Esophagus squamous epithelium (tissue), 5 donors: ENCODE data around the gene EGR1. TPM values are rescaled to one million over a fixed set of nuclear protein-coding genes. Genes with fewer than 3 reads are reported as not detected.

ENCODE experiments used
- DNase-seq: peaks from one replicate; lab custom pipeline; 2025; lab: John Stamatoyannopoulos, UW
- H3K27ac ChIP-seq, 4 donors: fragments of 200-600 bp; sonication (generic); one replicate each; pipeline ENCODE4 v1.5.1; 2016 to 2019; ENCODE audit warnings: mild to moderate bottlenecking in 1 of 4
- H3K27me3 ChIP-seq, 4 donors: fragments of 200-600 bp; sonication (generic); 1 replicate in 3 of 4; 2 replicates in 1 of 4; pipeline versions ENCODE4 v1.5.1 to v1.6.0; 2017 to 2021; ENCODE audit warnings: antibody characterized with exemption in 1 of 4
- H3K36me3 ChIP-seq, 3 donors: fragments of 200-600 bp; sonication (generic); one replicate each; pipeline ENCODE4 v1.5.1; 2016 to 2019
- H3K4me1 ChIP-seq, 3 donors: fragments of 200-600 bp; sonication (generic); one replicate each; pipeline ENCODE4 v1.5.1; 2017 to 2019
- H3K4me3 ChIP-seq, 4 donors: fragments of 200-600 bp; sonication (generic); 1 replicate in 3 of 4; 2 replicates in 1 of 4; pipeline ENCODE4 v1.5.1; 2016 to 2019; ENCODE audit warnings: mild to moderate bottlenecking in 2 of 4, moderate library complexity in 1 of 4
- H3K9me3 ChIP-seq, 3 donors: fragments of 200-600 bp; sonication (generic); one replicate each; pipeline ENCODE4 v1.5.1; 2016 to 2019
- POLR2A ChIP-seq, 4 donors: fragments of 450-650 bp; IDR thresholded peaks; one replicate each; pipeline ENCODE4 v1.6.1; 2017; ENCODE audit warnings: antibody characterized with exemption in 4 of 4, mild to moderate bottlenecking in 4 of 4, moderate library complexity in 3 of 4
- WGBS, 2 donors: methylation state at CpG; one replicate each; pipeline ENCODE4 v1.1.5; 2018; 5-methylcytosine and 5-hydroxymethylcytosine counted together
- intact Hi-C: fragments of 100-400 bp; cut with DNase I; formaldehyde crosslinking; loops from one replicate; pipeline ENCODE4 v1.15.0; 2022
- total RNA-seq, 4 donors: library from RNA; depleted of rRNA; stranded (reverse); fragments of >200 nt; gene quantifications; one replicate each; pipeline ENCODE4 v1.1.0, GENCODE V29; 2016
- TF ChIP-seq, protein P1 (sequence below), 6 experiments: fragments of 450-650 bp in 4 of 6; fragments of 200-600 bp in 2 of 6; sonication (generic) in 2 of 6; IDR thresholded peaks; one replicate each; pipeline ENCODE4 v1.5.1; 2016 to 2019; ENCODE audit warnings: antibody characterized with exemption in 6 of 6, mild to moderate bottlenecking in 4 of 6, moderate library complexity in 4 of 6
- donor health status: DM: yes; HTN: yes; CAD: no.

Gene EGR1
- total RNA-seq, 4 donors from 2014 or later, result 10.9 to 47.8 (median 19.5) TPM

DNA sequence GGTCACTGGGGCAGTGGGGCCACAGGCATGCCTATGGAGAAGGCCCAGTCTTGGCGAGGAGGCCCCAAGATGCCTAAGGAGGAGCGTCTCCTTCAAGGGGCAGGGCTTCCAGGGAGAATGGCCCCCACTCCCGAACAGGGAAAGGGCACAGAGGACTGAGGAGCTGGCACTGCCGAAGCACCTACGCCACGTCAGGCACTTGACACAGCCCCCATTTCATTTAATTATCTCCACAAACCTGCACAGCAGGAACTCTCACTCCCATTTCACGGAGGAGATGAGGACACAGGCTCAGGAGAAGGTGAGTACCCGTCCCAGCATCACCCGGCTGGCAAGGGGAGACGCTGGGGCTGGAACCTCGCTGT is 26.0 kb downstream of the EGR1 start:
- Histone ChIP-seq H3K9me3 (no peaks in the 10 kb centered on the region), H3K4me3 (peak overlapping the region; percentile 43 to 75 (median 63)), H3K27ac (peak overlapping the region; percentile 47 to 93 (median 86)), H3K27me3 (peaks cover 0 to 54% (median 0%) of the 10 kb centered on the region in 4 donors), H3K36me3 (no peaks in the 10 kb centered on the region), H3K4me1 (peaks cover 23 to 90% (median 41%) of the 10 kb centered on the region in 3 donors)
- no peak for DNase-seq
- no peak for TF ChIP-seq POLR2A (IDR thresholded peaks at IDR 0.05)
- TF ChIP-seq, protein P1, sequence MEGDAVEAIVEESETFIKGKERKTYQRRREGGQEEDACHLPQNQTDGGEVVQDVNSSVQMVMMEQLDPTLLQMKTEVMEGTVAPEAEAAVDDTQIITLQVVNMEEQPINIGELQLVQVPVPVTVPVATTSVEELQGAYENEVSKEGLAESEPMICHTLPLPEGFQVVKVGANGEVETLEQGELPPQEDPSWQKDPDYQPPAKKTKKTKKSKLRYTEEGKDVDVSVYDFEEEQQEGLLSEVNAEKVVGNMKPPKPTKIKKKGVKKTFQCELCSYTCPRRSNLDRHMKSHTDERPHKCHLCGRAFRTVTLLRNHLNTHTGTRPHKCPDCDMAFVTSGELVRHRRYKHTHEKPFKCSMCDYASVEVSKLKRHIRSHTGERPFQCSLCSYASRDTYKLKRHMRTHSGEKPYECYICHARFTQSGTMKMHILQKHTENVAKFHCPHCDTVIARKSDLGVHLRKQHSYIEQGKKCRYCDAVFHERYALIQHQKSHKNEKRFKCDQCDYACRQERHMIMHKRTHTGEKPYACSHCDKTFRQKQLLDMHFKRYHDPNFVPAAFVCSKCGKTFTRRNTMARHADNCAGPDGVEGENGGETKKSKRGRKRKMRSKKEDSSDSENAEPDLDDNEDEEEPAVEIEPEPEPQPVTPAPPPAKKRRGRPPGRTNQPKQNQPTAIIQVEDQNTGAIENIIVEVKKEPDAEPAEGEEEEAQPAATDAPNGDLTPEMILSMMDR (IDR thresholded peaks at IDR 0.05), result no peak
- 19% methylated on average over 8 of the region's 11 CpGs; no CpG with 5 or more reads in 1 of the 2 donors for WGBS, 2 donors
- intact Hi-C loops, result no loop called here

- H3K27ac ChIP-seq, result peak overlapping the region; percentile 84 to 95 (median 92)
- no peaks in the 10 kb centered on the region for H3K9me3 ChIP-seq
- H3K27me3 ChIP-seq, result peaks cover 0 to 54% (median 0%) of the 10 kb centered on the region in 4 donors
- H3K36me3 ChIP-seq, result no peaks in the 10 kb centered on the region
- TF ChIP-seq, protein P1 (IDR thresholded peaks at IDR 0.05), result peak in 1 of 6 experiments; percentile 6
- TF ChIP-seq POLR2A (IDR thresholded peaks at IDR 0.05), result peak in 2 of 4 donors; percentile 22 to 71
- H3K4me3 ChIP-seq, result peak overlapping the region; percentile 43 to 75 (median 63)
- intact Hi-C loops, result no loop called here
- peak; percentile 56 for DNase-seq
- WGBS, 2 donors, result 1 to 4% methylated on average over 4 to 13 of the region's 93 CpGs
- peaks cover 23 to 89% (median 41%) of the 10 kb centered on the region in 3 donors for H3K4me1 ChIP-seq
These were observed 26.6 kb downstream of the EGR1 start for GRCh38 chr5:138491669-138492559.

GRCh38 chr5:138492560-138493045 is 27.3 kb downstream of the EGR1 start:
- Histone ChIP-seq H3K36me3 (no peaks in the 10 kb centered on the region), H3K27me3 (peaks cover 0 to 54% (median 0%) of the 10 kb centered on the region in 4 donors), H3K4me3 (peak overlapping the region; percentile 43 to 75 (median 63)), H3K4me1 (peaks cover 23 to 82% (median 41%) of the 10 kb centered on the region in 3 donors), H3K27ac (peak overlapping the region; percentile 84 to 95 (median 92)), H3K9me3 (no peaks in the 10 kb centered on the region)
- intact Hi-C loops, result no loop called here
- WGBS, 2 donors, result 21 to 25% methylated on average over 8 to 9 of the region's 10 CpGs
- no peak for DNase-seq
- TF ChIP-seq POLR2A (IDR thresholded peaks at IDR 0.05), result peak in 1 of 4 donors; percentile 9
- TF ChIP-seq, protein P1 (IDR thresholded peaks at IDR 0.05), result no peak

DNA sequence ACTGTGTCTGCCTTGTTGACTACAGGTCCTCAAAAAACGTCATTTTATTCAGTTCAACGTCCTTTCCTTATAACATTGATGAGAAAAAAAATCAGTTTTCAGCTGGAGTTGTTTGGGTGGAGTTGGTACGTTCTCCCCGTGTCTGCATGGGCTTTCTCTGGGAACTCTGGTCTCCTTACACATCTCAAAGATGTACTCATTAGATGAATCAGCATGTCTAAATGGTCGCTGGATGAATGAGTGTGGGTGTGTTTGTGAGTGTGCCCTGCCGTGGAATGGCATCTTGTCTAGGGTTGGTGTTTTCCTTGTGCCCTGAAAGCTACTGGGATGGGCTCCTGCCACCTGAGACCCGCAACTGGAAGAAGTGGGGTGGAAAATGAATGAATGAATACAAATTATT is 30.1 kb downstream of the EGR1 start:
- peaks cover 0 to 36% (median 0%) of the 10 kb centered on the region in 4 donors for H3K27me3 ChIP-seq
- H3K4me1 ChIP-seq, result peaks cover 18 to 59% (median 26%) of the 10 kb centered on the region in 3 donors
- no peak for DNase-seq
- H3K27ac ChIP-seq, result peak overlapping the region in 1 of 4 donors; percentile 13
- H3K36me3 ChIP-seq, result no peaks in the 10 kb centered on the region
- TF ChIP-seq, protein P1 (IDR thresholded peaks at IDR 0.05), result no peak
- no peak for TF ChIP-seq POLR2A (IDR thresholded peaks at IDR 0.05)
- H3K9me3 ChIP-seq, result no peaks in the 10 kb centered on the region
- no peak overlapping the region for H3K4me3 ChIP-seq
- 48 to 60% methylated on average over 7 of the region's 7 CpGs for WGBS, 2 donors
- intact Hi-C loops, result no loop called here

DNA sequence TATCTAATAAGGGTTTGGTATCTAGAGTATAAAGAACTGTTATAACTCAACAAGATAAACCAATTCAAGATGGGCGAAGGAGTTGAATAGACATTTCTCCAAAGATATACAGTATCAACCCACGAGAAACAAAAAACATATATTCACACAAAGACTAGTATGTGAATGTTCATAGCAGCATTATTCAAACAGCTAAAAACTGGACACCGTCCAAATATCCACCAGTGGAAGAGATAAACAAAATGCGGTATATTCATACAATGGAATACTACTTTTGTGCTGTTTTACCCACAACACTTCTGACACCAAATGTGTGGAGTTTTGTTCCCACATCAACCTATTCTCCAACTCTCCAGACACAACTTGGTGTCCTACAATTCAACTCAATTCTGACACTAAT is 33.1 kb downstream of the EGR1 start:
- TF ChIP-seq, protein P1 (IDR thresholded peaks at IDR 0.05), result no peak
- TF ChIP-seq POLR2A (IDR thresholded peaks at IDR 0.05), result no peak
- Histone ChIP-seq H3K4me1 (peaks cover 5 to 52% (median 26%) of the 10 kb centered on the region in 3 donors), H3K27me3 (peaks cover 0 to 11% (median 0%) of the 10 kb centered on the region in 4 donors), H3K36me3 (no peaks in the 10 kb centered on the region), H3K4me3 (no peak overlapping the region), H3K9me3 (no peaks in the 10 kb centered on the region), H3K27ac (no peak overlapping the region)
- no peak for DNase-seq
- WGBS, 2 donors, result 62 to 71% methylated on average over 4 of the region's 4 CpGs
- intact Hi-C loops, result no loop called here
